GM11168 (cell line): Measurements from ENCODE around the gene DLST.
"Not testable (repeated sequence)": the region's sequence is repeated elsewhere in the genome, so short reads cannot be mapped to it uniquely, and the experiment has no call there.

Experiments used
- in situ Hi-C: fragments of 300-500 bp; cut with MboI; formaldehyde crosslinking; loops from one replicate; pipeline ENCODE4 v1.12.0; 2022; ENCODE audit warnings: low sequenced_read_pairs; ENCODE audit not compliant: unreplicated experiment

DLST gene

GRCh38 chr14:74913393-74913910 lies 31.7 kb downstream of the DLST start:
- in situ Hi-C loops: no loop called here

- in situ Hi-C loops: no loop called here
Observed at GRCh38 chr14:74913986-74914573, 32.4 kb downstream of the DLST start.

GRCh38 chr14:74915426-74915825 lies 33.7 kb downstream of the DLST start:
- in situ Hi-C loops: no loop called here

- in situ Hi-C loops: no loop called here
Observed at GRCh38 chr14:74915826-74916225, 34.1 kb downstream of the DLST start.

GRCh38 chr14:74917178-74917543 lies 35.4 kb downstream of the DLST start:
- in situ Hi-C loops: no loop called here

- in situ Hi-C loops: no loop called here
Observed at GRCh38 chr14:74917646-74918081, 35.9 kb downstream of the DLST start.

GRCh38 chr14:74918380-74918779 lies 36.7 kb downstream of the DLST start:
- in situ Hi-C loops: no loop called here

- in situ Hi-C loops: no loop called here
Observed at GRCh38 chr14:74919421-74920165, 37.9 kb downstream of the DLST start.

GRCh38 chr14:74920281-74920680 lies 38.6 kb downstream of the DLST start:
- in situ Hi-C loops: no loop called here

- in situ Hi-C loops: no loop called here
Observed at GRCh38 chr14:74921053-74921620, 39.4 kb downstream of the DLST start.

- in situ Hi-C loops: no loop called here
Observed at GRCh38 chr14:74921987-74922751, 40.5 kb downstream of the DLST start.

- in situ Hi-C loops: no loop called here
Observed at GRCh38 chr14:74922752-74923401, 41.2 kb downstream of the DLST start, which contains the start of gene RPS6KL1. Gene RPS6KL1 (minus strand): TSS chr14:74923260. CDS start chr14:74921541, 1,719 bp downstream.

- in situ Hi-C loops: no loop called here
Observed at GRCh38 chr14:74924061-74924460, 42.3 kb downstream of the DLST start.

- in situ Hi-C loops: no loop called here
Observed at GRCh38 chr14:74927225-74927624, 45.5 kb downstream of the DLST start.

GRCh38 chr14:74929242-74929641 lies 47.5 kb downstream of the DLST start:
- in situ Hi-C loops: no loop called here

- in situ Hi-C loops: not testable (repeated sequence)
Observed at GRCh38 chr14:74931744-74932143, 50.0 kb downstream of the DLST start.

GRCh38 chr14:74932401-74932901 lies 50.7 kb downstream of the DLST start:
- in situ Hi-C loops: no loop called here

- in situ Hi-C loops: not testable (repeated sequence)
Observed at GRCh38 chr14:74932936-74933335, 51.2 kb downstream of the DLST start.

GRCh38 chr14:74934041-74934440 lies 52.3 kb downstream of the DLST start:
- in situ Hi-C loops: no loop called here
